Measurements from ENCODE around the gene MAP2K1. TPM values are rescaled to one million over a fixed set of nuclear protein-coding genes. Genes with fewer than 3 reads are reported as not detected.
A peak's percentile ranks its signal among the peaks of the same experiment; 100 is the strongest.

The MAP2K1 gene
- total and polyA plus RNA-seq, 5 donors from 2014 or later, result 34.2 to 49.0 (median 38.6) TPM

GRCh38 chr15:66413579-66413978, 26.9 kb downstream of the MAP2K1 start:
- Histone ChIP-seq H3K9me3 (ENCODE audit: control insufficient read depth in 2 of 2, low read length in 2 of 2) (peaks cover 7% of the 10 kb centered on the region in 2 experiments), H3K27ac (ENCODE audit: insufficient read depth, low read length, poor library complexity, severe bottlenecking) (no peak overlapping the region), H3K4me1 (ENCODE audit: control insufficient read depth, insufficient read depth, low read length, poor library complexity, severe bottlenecking) (peaks cover 43% of the 10 kb centered on the region), H3K36me3 (ENCODE audit: control insufficient read depth, insufficient read depth, low read length) (no peaks in the 10 kb centered on the region), H3K4me3 (ENCODE audit: low read depth, low read length) (no peak overlapping the region), H3K27me3 (ENCODE audit: control insufficient read depth, insufficient read depth, low read length) (no peaks in the 10 kb centered on the region)
- peaks cover 31 to 83% (median 70%) of the 10 kb centered on the region in 4 donors for H3K4me1 Mint-ChIP-seq
- DNase-seq, result no peak
- H3K9me3 Mint-ChIP-seq, result peaks cover 0 to 7% (median 0%) of the 10 kb centered on the region in 7 donors
- ATAC-seq (ENCODE audit: low read depth in 2 of 2), result no peak
- H3K36me3 Mint-ChIP-seq, result peaks cover 17% of the 10 kb centered on the region
- H3K27me3 Mint-ChIP-seq, result no peaks in the 10 kb centered on the region
- no peak overlapping the region for H3K27ac Mint-ChIP-seq
- no peak overlapping the region for H3K4me3 Mint-ChIP-seq

GRCh38 chr15:66415360-66415759, 28.6 kb downstream of the MAP2K1 start:
- Mint-ChIP-seq H3K9me3 (peaks cover 0 to 7% (median 0%) of the 10 kb centered on the region in 7 donors), H3K27me3 (no peaks in the 10 kb centered on the region), H3K27ac (no peak overlapping the region), H3K36me3 (peaks cover 14% of the 10 kb centered on the region), H3K4me1 (peaks cover 17 to 73% (median 59%) of the 10 kb centered on the region in 4 donors), H3K4me3 (no peak overlapping the region)
- Histone ChIP-seq H3K9me3 (ENCODE audit: control insufficient read depth in 2 of 2, low read length in 2 of 2) (peaks cover 7% of the 10 kb centered on the region in 2 experiments), H3K4me1 (ENCODE audit: control insufficient read depth, insufficient read depth, low read length, poor library complexity, severe bottlenecking) (peaks cover 33% of the 10 kb centered on the region), H3K27ac (ENCODE audit: insufficient read depth, low read length, poor library complexity, severe bottlenecking) (no peak overlapping the region), H3K36me3 (ENCODE audit: control insufficient read depth, insufficient read depth, low read length) (no peaks in the 10 kb centered on the region), H3K4me3 (ENCODE audit: low read depth, low read length) (no peak overlapping the region), H3K27me3 (ENCODE audit: control insufficient read depth, insufficient read depth, low read length) (no peaks in the 10 kb centered on the region)
- DNase-seq, result no peak
- no peak for ATAC-seq (ENCODE audit: low read depth in 2 of 2)

GRCh38 chr15:66417736-66418135, 31.0 kb downstream of the MAP2K1 start:
- peaks cover 7% of the 10 kb centered on the region in 2 experiments for H3K9me3 ChIP-seq (ENCODE audit: control insufficient read depth in 2 of 2, low read length in 2 of 2)
- Mint-ChIP-seq H3K27ac (peak overlapping the region in 1 of 3 donors; percentile 15), H3K36me3 (peaks cover 18% of the 10 kb centered on the region), H3K27me3 (no peaks in the 10 kb centered on the region), H3K9me3 (peaks cover 0 to 7% (median 0%) of the 10 kb centered on the region in 7 donors), H3K4me3 (no peak overlapping the region), H3K4me1 (peaks cover 5 to 67% (median 50%) of the 10 kb centered on the region in 4 donors)
- DNase-seq, result no peak
- no peak overlapping the region for H3K27ac ChIP-seq (ENCODE audit: insufficient read depth, low read length, poor library complexity, severe bottlenecking)
- peaks cover 10% of the 10 kb centered on the region for H3K4me1 ChIP-seq (ENCODE audit: control insufficient read depth, insufficient read depth, low read length, poor library complexity, severe bottlenecking)
- no peak for ATAC-seq (ENCODE audit: low read depth in 2 of 2)
- no peaks in the 10 kb centered on the region for H3K36me3 ChIP-seq (ENCODE audit: control insufficient read depth, insufficient read depth, low read length)
- H3K4me3 ChIP-seq (ENCODE audit: low read depth, low read length), result no peak overlapping the region
- no peaks in the 10 kb centered on the region for H3K27me3 ChIP-seq (ENCODE audit: control insufficient read depth, insufficient read depth, low read length)

- no peak overlapping the region for H3K27ac Mint-ChIP-seq
- Histone ChIP-seq H3K4me1 (ENCODE audit: control insufficient read depth, insufficient read depth, low read length, poor library complexity, severe bottlenecking) (peaks cover 10% of the 10 kb centered on the region), H3K27ac (ENCODE audit: insufficient read depth, low read length, poor library complexity, severe bottlenecking) (no peak overlapping the region), H3K27me3 (ENCODE audit: control insufficient read depth, insufficient read depth, low read length) (no peaks in the 10 kb centered on the region), H3K36me3 (ENCODE audit: control insufficient read depth, insufficient read depth, low read length) (no peaks in the 10 kb centered on the region), H3K9me3 (ENCODE audit: control insufficient read depth in 2 of 2, low read length in 2 of 2) (peaks cover 0 to 2% of the 10 kb centered on the region in 2 experiments), H3K4me3 (ENCODE audit: low read depth, low read length) (no peak overlapping the region)
- ATAC-seq (ENCODE audit: low read depth in 2 of 2) (no peak), DNase-seq (no peak)
- peaks cover 0 to 2% (median 0%) of the 10 kb centered on the region in 7 donors for H3K9me3 Mint-ChIP-seq
- no peaks in the 10 kb centered on the region for H3K27me3 Mint-ChIP-seq
- peaks cover 13% of the 10 kb centered on the region for H3K36me3 Mint-ChIP-seq
- H3K4me1 Mint-ChIP-seq, result peaks cover 5 to 63% (median 50%) of the 10 kb centered on the region in 4 donors
- H3K4me3 Mint-ChIP-seq, result no peak overlapping the region
These were observed 32.8 kb downstream of the MAP2K1 start for GRCh38 chr15:66419471-66419870.

GRCh38 chr15:66422347-66422746, 35.6 kb downstream of the MAP2K1 start:
- H3K4me3 ChIP-seq (ENCODE audit: low read depth, low read length), result no peak overlapping the region
- Mint-ChIP-seq H3K9me3 (peaks cover 0 to 3% (median 0%) of the 10 kb centered on the region in 7 donors), H3K4me1 (peaks cover 13 to 55% (median 44%) of the 10 kb centered on the region in 4 donors), H3K27me3 (no peaks in the 10 kb centered on the region), H3K27ac (no peak overlapping the region), H3K4me3 (no peak overlapping the region), H3K36me3 (peaks cover 10% of the 10 kb centered on the region)
- H3K9me3 ChIP-seq (ENCODE audit: control insufficient read depth in 2 of 2, low read length in 2 of 2), result no peaks in the 10 kb centered on the region
- no peaks in the 10 kb centered on the region for H3K36me3 ChIP-seq (ENCODE audit: control insufficient read depth, insufficient read depth, low read length)
- H3K27me3 ChIP-seq (ENCODE audit: control insufficient read depth, insufficient read depth, low read length), result no peaks in the 10 kb centered on the region
- no peak for ATAC-seq (ENCODE audit: low read depth in 2 of 2)
- no peak for DNase-seq
- peaks cover 8% of the 10 kb centered on the region for H3K4me1 ChIP-seq (ENCODE audit: control insufficient read depth, insufficient read depth, low read length, poor library complexity, severe bottlenecking)
- H3K27ac ChIP-seq (ENCODE audit: insufficient read depth, low read length, poor library complexity, severe bottlenecking), result no peak overlapping the region

GRCh38 chr15:66423149-66423548, 36.4 kb downstream of the MAP2K1 start:
- H3K4me1 Mint-ChIP-seq, result peaks cover 13 to 47% (median 37%) of the 10 kb centered on the region in 4 donors
- no peaks in the 10 kb centered on the region for H3K27me3 Mint-ChIP-seq
- H3K36me3 Mint-ChIP-seq, result peaks cover 10% of the 10 kb centered on the region
- H3K27ac Mint-ChIP-seq, result peak overlapping the region in 1 of 3 donors; percentile 43
- H3K4me3 ChIP-seq (ENCODE audit: low read depth, low read length), result no peak overlapping the region
- H3K9me3 ChIP-seq (ENCODE audit: control insufficient read depth in 2 of 2, low read length in 2 of 2), result no peaks in the 10 kb centered on the region
- DNase-seq (no peak), ATAC-seq (ENCODE audit: low read depth in 2 of 2) (no peak)
- no peaks in the 10 kb centered on the region for H3K36me3 ChIP-seq (ENCODE audit: control insufficient read depth, insufficient read depth, low read length)
- no peak overlapping the region for H3K27ac ChIP-seq (ENCODE audit: insufficient read depth, low read length, poor library complexity, severe bottlenecking)
- peaks cover 8% of the 10 kb centered on the region for H3K4me1 ChIP-seq (ENCODE audit: control insufficient read depth, insufficient read depth, low read length, poor library complexity, severe bottlenecking)
- H3K9me3 Mint-ChIP-seq, result peaks cover 0 to 3% (median 0%) of the 10 kb centered on the region in 7 donors
- no peaks in the 10 kb centered on the region for H3K27me3 ChIP-seq (ENCODE audit: control insufficient read depth, insufficient read depth, low read length)
- no peak overlapping the region for H3K4me3 Mint-ChIP-seq

- Histone ChIP-seq H3K36me3 (ENCODE audit: control insufficient read depth, insufficient read depth, low read length) (no peaks in the 10 kb centered on the region), H3K9me3 (ENCODE audit: control insufficient read depth in 2 of 2, low read length in 2 of 2) (no peaks in the 10 kb centered on the region), H3K4me1 (ENCODE audit: control insufficient read depth, insufficient read depth, low read length, poor library complexity, severe bottlenecking) (peaks cover 5% of the 10 kb centered on the region), H3K27ac (ENCODE audit: insufficient read depth, low read length, poor library complexity, severe bottlenecking) (no peak overlapping the region), H3K27me3 (ENCODE audit: control insufficient read depth, insufficient read depth, low read length) (no peaks in the 10 kb centered on the region), H3K4me3 (ENCODE audit: low read depth, low read length) (no peak overlapping the region)
- H3K27me3 Mint-ChIP-seq, result no peaks in the 10 kb centered on the region
- no peak for ATAC-seq (ENCODE audit: low read depth in 2 of 2)
- DNase-seq, result no peak
- H3K4me3 Mint-ChIP-seq, result no peak overlapping the region
- H3K9me3 Mint-ChIP-seq, result peaks cover 0 to 4% (median 0%) of the 10 kb centered on the region in 7 donors
- H3K4me1 Mint-ChIP-seq, result peaks cover 17 to 52% (median 41%) of the 10 kb centered on the region in 4 donors
- H3K27ac Mint-ChIP-seq, result peak overlapping the region; percentile 16 to 75 (median 59)
- peaks cover 10% of the 10 kb centered on the region for H3K36me3 Mint-ChIP-seq
These were observed 38.4 kb downstream of the MAP2K1 start for GRCh38 chr15:66424963-66425612.

- H3K36me3 ChIP-seq (ENCODE audit: control insufficient read depth, insufficient read depth, low read length), result no peaks in the 10 kb centered on the region
- no peaks in the 10 kb centered on the region for H3K27me3 ChIP-seq (ENCODE audit: control insufficient read depth, insufficient read depth, low read length)
- ATAC-seq (ENCODE audit: low read depth in 2 of 2) (no peak), DNase-seq (no peak)
- H3K27ac Mint-ChIP-seq, result peak overlapping the region in 2 of 3 donors; percentile 4 to 75
- H3K4me3 Mint-ChIP-seq, result no peak overlapping the region
- peaks cover 0 to 4% (median 0%) of the 10 kb centered on the region in 7 donors for H3K9me3 Mint-ChIP-seq
- H3K4me1 ChIP-seq (ENCODE audit: control insufficient read depth, insufficient read depth, low read length, poor library complexity, severe bottlenecking), result peaks cover 5% of the 10 kb centered on the region
- peaks cover 21 to 60% (median 45%) of the 10 kb centered on the region in 4 donors for H3K4me1 Mint-ChIP-seq
- peaks cover 10% of the 10 kb centered on the region for H3K36me3 Mint-ChIP-seq
- no peak overlapping the region for H3K4me3 ChIP-seq (ENCODE audit: low read depth, low read length)
- no peak overlapping the region for H3K27ac ChIP-seq (ENCODE audit: insufficient read depth, low read length, poor library complexity, severe bottlenecking)
- H3K27me3 Mint-ChIP-seq, result no peaks in the 10 kb centered on the region
- H3K9me3 ChIP-seq (ENCODE audit: control insufficient read depth in 2 of 2, low read length in 2 of 2), result no peaks in the 10 kb centered on the region
These were observed 39.1 kb downstream of the MAP2K1 start for GRCh38 chr15:66425837-66426236.
